Kidney tubule cell (primary cell): ENCODE data around the gene FHL2.
"Not testable (repeated sequence)": the region's sequence is repeated elsewhere in the genome, so short reads cannot be mapped to it uniquely, and the experiment has no call there.

Experiments used
- DNase-seq: peaks from one replicate; pipeline ENCODE4 v3.0.0-alpha.2; 2018; ENCODE audit warnings: low spot score

FHL2 gene, protein sequence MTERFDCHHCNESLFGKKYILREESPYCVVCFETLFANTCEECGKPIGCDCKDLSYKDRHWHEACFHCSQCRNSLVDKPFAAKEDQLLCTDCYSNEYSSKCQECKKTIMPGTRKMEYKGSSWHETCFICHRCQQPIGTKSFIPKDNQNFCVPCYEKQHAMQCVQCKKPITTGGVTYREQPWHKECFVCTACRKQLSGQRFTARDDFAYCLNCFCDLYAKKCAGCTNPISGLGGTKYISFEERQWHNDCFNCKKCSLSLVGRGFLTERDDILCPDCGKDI

DNA sequence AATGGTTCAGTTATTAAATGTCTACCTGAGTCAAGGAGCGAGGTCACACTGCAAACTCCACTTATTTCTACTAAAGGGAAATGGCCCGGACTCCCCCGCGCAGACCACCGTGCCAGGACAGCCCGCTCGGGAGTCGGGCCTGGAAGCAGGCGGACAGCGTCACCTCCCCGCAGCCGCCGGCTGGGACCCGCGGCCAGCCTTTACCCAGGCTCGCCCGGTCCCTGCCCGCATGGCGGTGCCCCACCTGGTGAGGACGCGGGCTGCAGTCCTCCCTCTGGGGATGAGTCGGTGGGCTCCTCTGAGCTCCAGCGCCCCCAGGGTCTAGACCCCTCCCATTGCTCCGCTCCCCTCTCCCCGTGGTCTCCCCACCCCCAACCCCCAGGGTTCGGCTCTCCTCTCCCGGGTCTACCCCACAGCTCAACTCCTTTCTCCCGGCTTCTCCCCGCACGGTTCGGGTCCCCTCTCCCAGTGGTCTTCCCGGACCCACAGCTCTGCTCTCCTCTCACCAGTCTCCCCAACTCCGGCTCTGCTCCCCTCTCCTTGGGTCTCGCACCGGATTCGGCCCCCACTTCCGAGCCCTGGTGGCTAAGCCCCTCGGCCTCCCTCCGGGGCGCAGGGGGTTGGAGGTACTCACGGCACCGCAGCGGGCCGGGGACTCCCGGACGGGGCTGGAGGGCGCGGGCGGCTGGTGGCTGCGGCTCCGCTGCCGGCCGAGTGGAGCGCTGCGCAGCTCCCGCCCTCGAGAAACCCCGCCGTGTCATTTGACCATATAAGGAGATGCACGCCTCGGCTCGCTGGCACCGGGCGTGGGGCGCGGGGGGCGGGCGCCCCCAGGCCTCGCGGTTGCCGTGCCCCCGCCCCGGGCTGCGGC is at the start of gene FHL2:
Gene FHL2 (minus strand): TSS at position 716 of the 871 bp plus-strand sequence. CDS start 12,535 bp downstream, outside the sequence.
- DNase-seq = peak; percentile 90

DNA sequence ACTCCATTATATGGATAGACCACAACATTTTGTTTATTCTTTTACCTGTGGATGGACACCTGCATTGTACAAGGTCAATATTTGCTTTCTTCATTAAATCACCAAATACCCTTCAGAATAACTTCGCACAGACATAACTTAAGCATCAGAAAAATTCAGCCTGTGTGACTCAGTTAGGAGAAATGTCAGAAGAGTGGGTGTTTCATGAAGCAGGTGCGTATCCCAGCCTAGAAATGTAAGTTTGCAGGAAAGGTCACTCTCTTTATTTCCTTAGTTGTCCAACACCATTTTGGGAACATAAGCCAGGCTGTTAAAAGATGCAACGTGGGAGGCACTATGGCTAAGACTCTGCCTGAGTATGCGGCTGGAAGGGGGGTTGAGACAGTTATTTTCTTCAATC is 48.6 kb upstream of the FHL2 start:
- DNase-seq = peak; percentile 82

DNA sequence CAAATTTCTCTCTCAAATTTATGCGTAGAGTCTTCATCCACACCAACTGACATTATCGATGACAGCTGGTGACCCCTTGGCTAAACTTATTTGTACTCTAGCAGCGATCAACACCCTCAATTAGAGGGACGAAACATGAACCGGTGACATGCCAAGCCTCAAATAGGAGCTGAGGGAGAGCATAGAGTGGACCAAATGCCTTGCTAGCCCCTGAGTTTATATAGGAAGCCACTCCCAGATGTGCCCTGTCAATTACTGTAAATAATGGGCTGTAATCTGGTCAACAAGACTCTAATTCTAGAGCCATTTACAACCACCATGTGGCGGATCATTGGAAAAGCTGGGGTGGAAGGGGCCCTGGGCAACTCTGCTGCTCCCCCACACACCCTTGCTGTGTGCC is 47.6 kb upstream of the FHL2 start:
- no peak for DNase-seq

DNA sequence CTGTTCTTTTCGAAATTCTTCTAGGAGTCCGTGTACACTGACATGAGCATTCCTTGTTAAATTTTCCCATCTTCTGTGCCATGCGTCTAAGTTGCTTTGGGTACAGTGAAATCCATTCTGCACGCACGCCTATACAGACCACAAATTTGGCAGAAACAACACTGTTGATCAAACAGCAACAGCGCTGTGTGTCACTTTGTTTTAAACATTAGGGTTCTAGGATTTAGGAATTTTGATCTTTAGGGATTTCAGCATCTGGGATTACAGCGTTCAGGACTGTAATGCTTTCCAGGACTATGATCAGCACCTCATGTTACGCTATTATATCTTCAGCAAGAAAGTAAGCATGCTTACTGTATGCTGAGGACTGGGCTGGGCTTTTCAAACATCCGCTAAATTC is 47.1 kb upstream of the FHL2 start:
- DNase-seq = no peak

DNA sequence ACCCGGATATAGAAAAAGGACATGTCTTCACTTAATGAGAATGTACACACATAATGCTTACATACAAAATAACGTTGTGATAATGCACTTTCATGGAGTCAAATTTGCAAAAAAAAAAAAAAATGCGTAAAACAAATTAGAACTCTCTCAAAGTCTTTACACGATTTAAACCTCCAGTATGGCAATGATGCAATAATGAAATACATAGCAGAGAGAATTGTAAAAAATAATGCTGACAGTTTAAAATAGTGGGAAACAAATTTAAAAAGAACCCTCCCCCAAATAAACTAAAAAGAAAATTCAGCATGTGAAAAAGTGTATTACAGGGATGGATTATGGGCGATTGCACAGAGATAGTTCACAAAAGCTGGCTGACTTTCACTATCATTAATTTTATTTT is 46.6 kb upstream of the FHL2 start:
- no peak for DNase-seq

DNA sequence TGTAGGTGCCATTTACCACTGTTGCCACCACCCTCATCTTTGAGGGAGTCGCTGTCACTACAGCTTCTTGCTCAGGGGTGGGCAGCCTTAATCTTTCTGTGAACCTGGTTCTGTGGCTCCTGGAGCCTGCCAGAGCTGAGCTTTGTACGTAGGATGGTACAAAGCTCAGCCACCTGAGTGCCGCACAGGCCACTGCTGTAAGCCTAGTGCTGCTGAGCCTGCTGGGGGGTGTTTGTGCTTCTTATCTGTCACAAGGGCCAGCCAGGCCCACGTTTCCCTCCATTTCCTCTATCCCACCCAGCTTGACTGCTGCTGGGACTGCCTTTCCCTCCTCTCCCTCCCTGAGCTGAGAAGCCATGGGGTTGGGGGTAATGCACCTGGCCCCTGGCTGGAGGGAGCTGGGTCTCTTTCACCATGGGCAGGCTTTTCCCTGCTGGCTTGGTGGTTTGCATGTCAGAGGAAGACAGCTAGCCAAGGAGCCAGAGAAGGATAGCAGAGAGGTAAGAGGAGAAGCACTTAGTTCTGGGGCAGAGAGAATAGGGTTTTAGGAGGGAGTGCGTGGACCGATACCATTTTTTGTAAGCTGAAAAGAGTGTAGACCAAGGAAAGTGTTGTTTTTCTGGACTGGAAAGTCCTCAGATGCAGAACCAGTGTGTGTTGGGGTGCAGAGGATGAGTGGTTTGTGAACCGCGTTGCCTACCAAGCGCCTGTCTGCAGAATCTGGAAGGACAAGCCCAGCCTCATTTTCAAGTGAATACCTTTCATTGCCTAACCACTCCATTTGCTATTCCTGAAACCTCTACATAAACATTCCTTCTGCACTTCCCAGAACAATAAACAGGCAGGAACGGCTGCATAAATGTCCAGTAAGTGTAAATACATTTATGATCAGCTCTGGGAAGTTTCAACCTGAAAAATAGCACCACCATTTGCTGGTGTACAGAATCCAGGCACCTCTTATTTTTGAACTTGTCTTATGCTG is 45.1 kb upstream of the FHL2 start:
- DNase-seq = no peak

DNA sequence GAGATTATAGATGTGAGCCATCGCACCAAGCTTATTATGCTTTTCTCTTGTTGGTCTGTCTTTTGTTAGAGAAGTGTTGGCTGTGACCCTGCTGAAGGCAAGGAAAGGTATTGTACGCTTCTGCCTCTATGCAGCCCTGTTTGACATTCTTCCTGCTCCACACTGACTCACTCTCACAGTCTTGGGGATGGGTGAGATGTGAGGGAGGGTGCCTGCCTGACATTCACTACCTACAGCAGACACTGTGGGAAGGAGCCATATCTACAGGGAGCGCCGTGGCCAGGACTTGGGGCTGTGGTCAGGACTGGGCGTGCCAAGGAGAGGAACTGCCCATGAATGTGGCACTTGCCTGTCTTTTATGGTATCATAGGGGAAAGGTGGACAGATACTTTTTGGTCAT is 43.9 kb upstream of the FHL2 start:
- no peak for DNase-seq

DNA sequence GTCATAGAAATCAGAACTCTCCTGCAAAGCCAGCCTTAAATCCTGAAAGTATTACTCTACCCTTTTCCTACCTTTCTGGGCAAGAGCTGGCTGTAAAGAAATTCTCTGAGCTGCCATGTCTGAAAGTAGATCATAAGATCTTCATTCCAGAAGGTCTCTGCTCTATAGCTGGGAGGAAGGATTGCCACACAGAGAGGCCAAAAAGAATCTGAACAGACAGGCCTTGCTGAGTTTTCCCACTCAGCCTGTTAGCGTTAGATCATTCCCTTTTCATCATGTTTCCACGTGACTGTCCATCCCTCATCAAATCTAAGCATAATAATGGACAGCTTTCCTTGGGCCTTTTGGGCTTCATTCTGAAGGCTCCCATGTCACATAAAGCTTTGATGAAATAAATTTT is 43.2 kb upstream of the FHL2 start:
- no peak for DNase-seq

DNA sequence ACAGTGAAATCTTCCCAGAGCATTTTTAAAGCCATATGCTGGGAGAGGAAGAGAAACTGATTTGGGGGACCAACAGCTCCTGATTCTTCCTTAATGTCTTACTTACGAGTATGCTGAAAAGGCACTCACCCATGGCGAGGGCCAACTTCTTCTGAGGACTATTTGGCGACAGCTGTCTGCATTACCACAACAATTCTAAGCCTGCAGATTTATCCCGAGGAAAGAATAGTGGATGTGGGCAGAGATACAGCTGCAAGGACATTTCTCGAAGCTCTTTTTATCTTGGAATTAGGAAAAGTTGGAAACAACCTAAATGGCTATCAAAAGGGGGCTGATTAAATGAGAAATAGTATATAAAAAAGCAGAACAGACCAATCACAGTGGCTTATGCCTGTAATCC is 40.3 kb upstream of the FHL2 start:
- DNase-seq = no peak

DNA sequence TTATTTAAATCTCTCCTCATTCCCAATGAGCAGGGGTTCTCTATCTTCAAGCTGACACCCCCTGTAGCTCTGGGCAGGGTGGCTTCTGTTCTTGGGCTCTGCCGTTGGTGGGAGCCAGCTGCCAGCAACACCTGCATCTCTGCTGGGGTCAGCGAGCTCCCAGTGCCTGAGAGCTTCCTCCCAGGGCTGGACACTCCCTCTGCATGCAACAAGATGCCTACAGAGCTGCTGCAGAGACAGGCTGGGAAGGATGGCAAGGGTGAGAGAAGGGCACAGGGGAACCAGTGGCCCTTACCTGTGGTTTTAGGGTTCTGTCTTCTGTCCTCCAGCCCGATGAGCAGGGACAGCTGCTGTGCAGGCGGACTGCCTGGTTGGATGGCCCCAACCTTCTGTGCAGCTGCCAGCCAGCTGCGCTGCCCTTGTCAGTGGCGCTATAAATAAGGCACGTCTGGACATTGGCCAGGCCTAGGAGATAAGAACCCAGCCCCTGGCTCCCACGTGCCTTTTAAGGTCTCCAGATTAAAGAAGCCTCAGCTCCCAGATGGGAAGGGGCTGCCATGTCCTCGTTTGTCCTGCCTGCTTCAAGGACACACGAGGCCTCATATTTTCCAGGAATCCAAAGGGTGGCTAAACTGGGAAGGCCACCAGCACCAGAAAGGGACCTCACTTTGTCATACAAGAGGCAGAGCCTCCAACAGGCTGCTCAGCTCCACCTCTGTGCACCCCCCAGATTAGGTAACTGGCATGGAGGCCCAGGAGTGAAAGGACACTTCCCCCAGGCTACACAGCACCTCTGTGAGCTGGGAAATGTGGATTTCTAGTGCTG is 39.5 kb upstream of the FHL2 start:
- no peak for DNase-seq

DNA sequence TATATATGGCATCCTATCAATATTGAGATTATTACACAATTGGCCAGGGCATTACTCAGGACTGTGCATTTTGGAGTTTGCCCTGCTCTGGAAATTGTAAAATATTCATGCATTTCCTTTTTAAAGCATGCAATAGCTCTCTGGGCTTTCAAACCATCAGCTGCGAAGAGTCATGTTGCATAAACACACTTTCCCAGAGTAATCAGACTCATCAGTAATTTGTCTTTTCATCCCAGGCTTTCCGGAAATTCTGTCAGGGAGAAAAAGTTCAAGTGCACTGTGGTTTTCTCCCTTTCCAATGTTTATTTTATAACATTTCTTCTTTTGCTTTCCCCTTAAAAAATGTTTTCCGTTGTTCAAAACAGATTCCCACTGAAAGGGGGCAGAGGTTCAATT is 38.9 kb upstream of the FHL2 start:
- no peak for DNase-seq

DNA sequence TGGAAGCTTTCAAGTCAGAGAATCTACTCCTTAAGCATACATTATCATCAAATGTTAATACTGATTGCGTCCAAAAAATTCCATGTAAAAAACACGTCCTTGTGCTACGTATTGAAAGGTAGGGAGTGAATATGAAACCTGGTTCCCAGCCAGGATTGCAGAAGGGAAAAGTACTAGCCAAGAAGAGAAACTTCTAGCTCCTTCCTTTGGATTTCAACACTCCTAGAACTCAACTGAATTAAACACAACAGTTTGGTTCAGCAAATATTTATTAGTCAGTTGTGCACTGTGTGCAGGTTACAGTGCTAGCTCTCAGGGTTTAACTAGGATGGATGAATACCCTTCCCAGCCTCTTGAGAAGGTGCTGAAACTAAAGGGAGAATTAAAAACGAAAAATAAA is 33.9 kb upstream of the FHL2 start:
- no peak for DNase-seq

DNA sequence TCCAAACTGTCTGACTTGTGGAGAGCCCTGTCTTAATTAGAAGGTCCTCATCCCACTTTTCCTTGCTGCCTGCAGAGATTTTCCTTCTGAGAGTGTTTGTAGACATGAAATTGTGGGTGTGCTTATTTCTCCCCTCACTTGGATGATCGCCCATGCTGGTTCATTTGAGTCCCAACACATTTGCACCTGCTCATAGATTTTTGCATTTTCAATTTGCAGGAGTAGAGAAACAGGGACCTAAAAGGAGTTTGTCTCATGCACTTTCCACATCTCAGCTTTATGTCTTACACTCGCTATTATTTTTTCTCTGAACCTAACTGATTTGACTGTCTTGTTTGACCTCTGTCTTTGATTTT is 33.2 kb upstream of the FHL2 start:
- no peak for DNase-seq

DNA sequence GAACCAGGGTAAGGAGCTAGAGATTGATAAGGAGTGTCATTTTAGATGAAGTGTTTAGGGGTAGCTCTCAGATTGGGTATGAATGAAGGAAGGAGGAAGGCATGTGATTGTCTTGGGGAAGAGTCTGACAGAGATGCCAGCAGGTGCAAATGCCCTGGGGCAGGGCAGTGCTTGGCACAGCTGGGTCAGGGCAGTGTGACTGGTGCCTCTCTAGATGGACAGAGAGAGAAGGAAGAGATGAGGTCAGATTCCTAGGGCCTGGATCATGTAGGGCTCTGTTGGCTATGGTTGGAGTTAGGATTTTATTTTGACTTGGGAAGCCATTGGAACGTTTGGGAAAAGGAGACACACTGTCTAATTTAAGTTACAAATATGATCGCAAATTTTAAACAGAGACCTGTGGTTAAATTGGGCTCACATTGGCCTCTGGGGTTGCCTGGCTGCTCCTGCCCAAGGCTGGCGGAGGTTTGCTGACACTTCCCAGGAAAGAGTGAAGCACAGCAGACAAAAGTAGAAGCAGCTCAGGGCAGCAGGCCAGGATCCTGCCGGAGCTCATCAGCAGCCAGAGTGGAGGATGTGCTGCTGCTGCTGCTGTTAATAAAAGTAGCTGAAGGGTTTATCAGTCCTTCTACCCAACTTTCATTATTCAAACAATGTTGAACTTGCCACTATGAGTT is 32.7 kb upstream of the FHL2 start:
- no peak for DNase-seq

DNA sequence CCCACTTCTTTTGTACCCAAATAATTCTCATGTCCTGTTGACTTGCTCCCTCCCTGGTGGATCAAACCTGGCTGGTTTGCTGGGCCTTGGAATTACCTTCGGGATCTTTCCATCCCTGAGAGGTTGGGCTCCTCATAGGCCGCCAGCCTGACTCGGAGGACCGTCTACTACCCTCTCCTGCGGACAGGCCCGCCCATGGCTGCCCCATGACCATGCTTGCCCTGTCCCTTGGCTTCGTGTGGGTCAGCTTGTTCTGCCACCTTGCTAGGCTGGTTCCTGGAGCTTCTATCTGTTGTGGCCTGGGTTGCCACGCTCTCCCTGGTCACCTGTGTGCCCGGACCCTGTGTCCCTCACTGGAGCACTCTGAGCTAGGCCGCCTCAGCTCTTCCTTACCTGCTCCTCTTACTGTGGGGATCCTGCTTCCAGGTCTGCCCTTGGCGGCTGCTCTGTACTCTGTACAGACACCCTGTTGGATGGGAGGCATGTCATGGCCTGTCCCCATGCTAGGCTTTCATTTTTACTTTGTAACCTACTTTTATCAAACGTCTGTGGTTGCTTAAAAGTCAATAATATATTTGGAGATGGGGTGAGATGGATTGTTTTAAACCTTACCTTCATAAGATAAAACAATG is 29.7 kb upstream of the FHL2 start:
- no peak for DNase-seq

DNA sequence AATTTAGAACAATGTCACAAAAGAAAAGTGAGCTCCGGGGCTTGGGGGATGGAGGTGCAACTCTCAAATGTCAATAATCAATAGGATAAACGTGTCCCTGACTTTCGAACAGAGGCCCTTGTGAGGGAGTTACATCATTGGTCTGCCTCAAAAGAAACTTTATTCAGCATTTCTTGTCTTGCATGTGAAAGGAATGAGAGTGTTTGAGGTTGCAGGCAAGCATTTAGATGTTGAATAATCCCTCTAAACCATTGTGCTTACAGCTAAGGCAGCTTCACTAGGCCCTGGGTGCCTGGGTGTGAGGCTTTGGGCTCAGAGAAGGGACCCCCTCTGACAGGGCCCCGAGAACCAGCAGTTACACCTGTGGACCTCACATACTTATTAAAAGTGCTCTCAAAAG is 28.6 kb upstream of the FHL2 start:
- no peak for DNase-seq

DNA sequence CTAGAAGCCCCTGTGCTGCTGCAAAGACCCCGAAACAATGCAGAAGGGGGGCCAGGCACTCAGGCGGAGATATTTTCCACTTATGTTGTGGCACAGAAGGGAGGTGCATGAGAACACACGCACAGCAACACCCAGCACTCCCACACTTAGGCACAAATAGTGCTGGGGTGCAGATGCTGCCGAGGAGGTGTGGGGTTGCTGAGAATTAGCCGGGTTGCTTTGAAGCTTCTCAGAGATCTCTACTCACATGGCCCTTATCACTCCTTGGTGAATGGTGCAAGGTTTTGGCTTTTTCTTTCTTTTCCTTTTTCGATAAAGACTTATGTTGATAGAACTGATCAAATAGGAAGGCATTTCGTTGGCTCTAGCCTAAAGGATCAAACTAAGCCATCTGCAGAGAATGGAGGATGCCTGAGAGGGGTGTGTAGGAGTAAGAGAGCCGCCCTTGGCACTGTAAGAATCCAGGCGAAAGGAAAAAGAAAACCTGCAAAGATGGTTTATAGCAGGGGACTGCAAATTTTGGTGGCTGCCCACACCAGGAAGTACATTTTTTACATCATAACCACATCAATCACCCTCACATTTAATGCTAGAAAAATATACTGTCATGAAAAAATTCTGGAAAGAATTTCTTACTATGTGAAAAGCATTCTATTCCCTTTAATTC is 27.9 kb upstream of the FHL2 start:
- no peak for DNase-seq

DNA sequence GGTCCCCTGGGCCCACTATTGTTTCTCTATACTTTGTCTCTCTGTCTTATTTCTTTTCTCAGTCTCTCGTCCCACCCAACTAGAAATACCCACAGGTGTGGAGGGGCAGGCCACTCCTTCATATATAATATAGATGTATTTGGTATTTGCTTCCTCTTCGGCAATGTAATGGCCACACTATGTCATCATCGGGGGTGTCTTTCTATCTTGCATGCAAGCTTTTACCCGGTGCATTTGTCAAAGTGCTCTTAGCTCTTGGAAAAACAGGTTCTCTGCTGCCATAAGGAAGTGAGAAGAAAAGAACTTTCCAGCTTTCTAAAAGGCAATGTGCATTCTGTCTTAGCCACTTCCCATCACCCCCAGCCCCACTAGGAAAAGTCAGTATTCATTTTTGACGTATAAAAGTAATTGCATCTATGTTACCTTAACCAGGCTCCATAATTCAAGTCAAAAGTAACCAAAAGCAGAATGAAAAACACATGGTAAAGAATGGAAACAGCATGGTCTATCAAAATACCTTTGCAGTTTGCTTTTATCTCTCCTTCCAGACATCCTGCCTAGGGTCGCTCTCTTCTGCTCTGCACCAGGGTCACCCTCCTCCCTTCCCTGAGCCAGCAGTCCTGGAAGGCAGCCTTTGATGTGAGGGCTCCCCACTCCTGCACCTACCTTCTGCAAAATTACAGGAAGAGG is 27.2 kb upstream of the FHL2 start:
- no peak for DNase-seq

DNA sequence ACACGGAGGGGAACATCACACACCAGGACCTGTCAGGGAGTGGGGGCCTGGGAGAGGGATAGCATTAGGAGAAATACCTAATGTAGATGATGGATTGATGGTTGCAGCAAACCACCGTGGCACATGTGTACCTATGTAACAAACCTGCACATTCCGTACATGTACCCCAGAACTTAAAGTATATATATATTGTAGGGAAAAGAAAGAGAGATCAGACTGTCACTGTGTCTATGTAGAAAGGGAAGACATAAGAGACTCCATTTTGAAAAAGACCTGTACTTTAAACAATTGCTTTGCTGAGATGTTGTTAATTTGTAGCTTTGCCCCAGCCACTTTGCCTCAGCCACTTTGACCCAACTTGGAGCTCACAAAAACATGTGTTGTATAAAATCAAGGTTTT is 26.0 kb upstream of the FHL2 start:
- not testable (repeated sequence) for DNase-seq
